Measurements from ENCODE around the gene SLC6A7. TPM values are rescaled to one million over a fixed set of nuclear protein-coding genes. Genes with fewer than 3 reads are reported as not detected.

The SLC6A7 gene
- total and polyA plus RNA-seq, 8 donors = not detected

- Histone ChIP-seq H3K9me3 (no peaks in the 10 kb centered on the region), H3K36me3 (no peaks in the 10 kb centered on the region), H3K27ac (no peak overlapping the region), H3K27me3 (peaks cover 0 to 4% (median 0%) of the 10 kb centered on the region in 4 donors), H3K4me3 (no peak overlapping the region), H3K4me1 (no peaks in the 10 kb centered on the region)
- FAIRE-seq = no peak
- 74 to 81% methylated on average over 6 of the region's 6 CpGs for WGBS, 2 donors
- ATAC-seq = no peak
- no peak for TF ChIP-seq CTCF (IDR thresholded peaks at IDR 0.05)
- intact Hi-C loops (cut with DNase I) = loop anchor here in 2 of 3 donors (5.0 to 10.0 kb wide), 2 partner anchors 53 to 270 kb away; no protein-coding TSS in a partner anchor
- DNase-seq = no peak
Observed at GRCh38 chr5:150164211-150164980, 25.5 kb upstream of the SLC6A7 start.

DNA sequence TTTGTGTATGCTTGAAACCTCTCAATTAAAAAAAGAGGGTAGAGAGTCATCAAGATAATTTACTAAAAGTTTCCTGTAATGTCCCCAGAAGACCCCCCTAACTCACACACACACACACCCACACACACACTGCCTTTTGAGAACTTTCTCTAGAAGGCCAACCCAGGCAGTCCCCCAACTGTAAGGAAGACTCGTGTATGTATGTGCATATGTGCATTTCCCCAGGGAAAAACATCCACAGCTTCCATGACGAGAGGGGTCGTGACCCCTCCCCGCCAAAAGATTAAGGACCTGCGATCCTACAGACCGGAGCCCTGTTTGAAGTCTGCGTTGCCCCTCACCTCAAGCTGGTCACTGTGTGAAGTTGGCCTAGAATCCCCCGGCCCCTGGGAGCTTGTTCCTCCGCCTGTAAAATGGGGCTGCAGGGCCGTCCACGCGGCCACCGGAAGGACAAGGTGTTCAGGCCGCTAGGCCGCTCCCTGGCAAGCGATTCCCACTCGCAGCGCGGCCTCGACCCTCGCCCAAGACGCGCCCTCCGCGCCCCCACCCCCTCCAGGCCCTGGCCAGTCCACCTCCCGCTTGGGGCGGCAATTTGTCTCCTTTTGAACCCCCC lies 23.7 kb upstream of the SLC6A7 start:
- Histone ChIP-seq H3K27me3 (peaks cover 0 to 4% (median 0%) of the 10 kb centered on the region in 4 donors), H3K36me3 (no peaks in the 10 kb centered on the region), H3K27ac (no peak overlapping the region), H3K4me3 (no peak overlapping the region), H3K4me1 (no peaks in the 10 kb centered on the region), H3K9me3 (no peaks in the 10 kb centered on the region)
- DNase-seq (no peak), FAIRE-seq (no peak), ATAC-seq (no peak)
- intact Hi-C loops (cut with DNase I) = loop anchor here in 1 of 3 donors (10.0 kb wide), 1 partner anchor 269 kb away; no protein-coding TSS in a partner anchor
- 74 to 75% methylated on average over 27 of the region's 27 CpGs for WGBS, 2 donors
- TF ChIP-seq CTCF (IDR thresholded peaks at IDR 0.05) = no peak

DNA sequence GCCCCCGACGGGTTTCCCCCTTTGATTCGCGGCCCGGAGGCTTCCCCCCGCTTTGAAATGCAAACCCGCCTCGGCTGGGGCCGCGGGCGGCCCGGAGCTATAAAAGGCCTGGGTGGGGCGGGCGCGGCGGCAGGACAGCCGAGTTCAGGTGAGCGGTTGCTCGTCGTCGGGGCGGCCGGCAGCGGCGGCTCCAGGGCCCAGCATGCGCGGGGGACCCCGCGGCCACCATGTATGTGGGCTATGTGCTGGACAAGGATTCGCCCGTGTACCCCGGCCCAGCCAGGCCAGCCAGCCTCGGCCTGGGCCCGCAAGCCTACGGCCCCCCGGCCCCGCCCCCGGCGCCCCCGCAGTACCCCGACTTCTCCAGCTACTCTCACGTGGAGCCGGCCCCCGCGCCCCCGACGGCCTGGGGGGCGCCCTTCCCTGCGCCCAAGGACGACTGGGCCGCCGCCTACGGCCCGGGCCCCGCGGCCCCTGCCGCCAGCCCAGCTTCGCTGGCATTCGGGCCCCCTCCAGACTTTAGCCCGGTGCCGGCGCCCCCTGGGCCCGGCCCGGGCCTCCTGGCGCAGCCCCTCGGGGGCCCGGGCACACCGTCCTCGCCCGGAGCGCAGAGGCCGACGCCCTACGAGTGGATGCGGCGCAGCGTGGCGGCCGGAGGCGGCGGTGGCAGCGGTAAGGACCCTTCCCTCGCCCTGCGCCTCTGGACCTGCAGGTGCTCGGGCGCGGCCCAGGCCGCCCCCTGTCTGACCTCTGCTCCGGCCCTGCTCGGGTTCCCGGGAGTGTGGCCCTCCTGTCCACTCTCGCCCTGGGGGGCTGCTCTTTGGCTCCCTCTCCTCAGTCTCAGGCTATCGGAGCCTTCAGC lies 23.0 kb upstream of the SLC6A7 start, which contains the start of gene CDX1:
CDX1 (plus strand) TSS at position 129 of the 862 bp plus-strand sequence; CDS start at position 228, 99 bp downstream.
- no peak for ATAC-seq
- Histone ChIP-seq H3K36me3 (no peaks in the 10 kb centered on the region), H3K27me3 (peaks cover 0 to 4% (median 0%) of the 10 kb centered on the region in 4 donors), H3K9me3 (no peaks in the 10 kb centered on the region), H3K27ac (no peak within 1 kb of the TSS), H3K4me3 (no peak within 1 kb of the TSS), H3K4me1 (no peaks in the 10 kb centered on the region)
- 37 to 41% methylated on average over 54 to 93 of the region's 93 CpGs for WGBS, 2 donors
- TF ChIP-seq CTCF (IDR thresholded peaks at IDR 0.05) = no peak
- FAIRE-seq = no peak
- no peak for DNase-seq
- intact Hi-C loops (cut with DNase I) = loop anchor here in 1 of 3 donors (10.0 kb wide), 1 partner anchor 268 kb away; no protein-coding TSS in a partner anchor

- no peaks in the 10 kb centered on the region for H3K36me3 ChIP-seq
- peaks cover 0 to 4% (median 0%) of the 10 kb centered on the region in 4 donors for H3K27me3 ChIP-seq
- H3K4me3 ChIP-seq = no peak overlapping the region
- no peak for TF ChIP-seq CTCF (IDR thresholded peaks at IDR 0.05)
- ATAC-seq (no peak), DNase-seq (no peak), FAIRE-seq (no peak)
- intact Hi-C loops (cut with DNase I) = loop anchor here in 1 of 3 donors (10.0 kb wide), 1 partner anchor 267 kb away; no protein-coding TSS in a partner anchor
- H3K27ac ChIP-seq = no peak overlapping the region
- H3K9me3 ChIP-seq = no peaks in the 10 kb centered on the region
- 43 to 55% methylated on average over 15 of the region's 15 CpGs for WGBS, 2 donors
- no peaks in the 10 kb centered on the region for H3K4me1 ChIP-seq
Observed at GRCh38 chr5:150167512-150167850, 22.4 kb upstream of the SLC6A7 start.

Measured in pancreas (tissue), 10 donors.